Smooth muscle cell (in vitro differentiated cells): Measurements from ENCODE around the gene C19orf38. TPM values are rescaled to one million over a fixed set of nuclear protein-coding genes. Genes with fewer than 3 reads are reported as not detected.

Source experiments
- DNase-seq: peaks from one replicate; lab custom pipeline; 2025; ENCODE audit not compliant: unreplicated experiment; lab: John Stamatoyannopoulos, UW
- H2AFZ ChIP-seq: fragments of 200-600 bp; sonication (generic); 2 replicates; pipeline ENCODE4 v1.6.0; 2016; ENCODE audit warnings: antibody characterized with exemption, low read depth, mild to moderate bottlenecking
- H3F3A ChIP-seq: fragments of 200-600 bp; sonication (generic); 2 replicates; pipeline ENCODE4 v1.6.0; 2017; ENCODE audit warnings: antibody characterized with exemption, low read depth
- H3K27ac ChIP-seq: fragments of 200-600 bp; sonication (generic); 2 replicates; pipeline ENCODE4 v1.5.1; 2016; ENCODE audit warnings: low read depth, mild to moderate bottlenecking
- H3K27me3 ChIP-seq: fragments of 200-600 bp; sonication (generic); 2 replicates; pipeline ENCODE4 v1.6.1; 2016; ENCODE audit warnings: low read depth, mild to moderate bottlenecking
- H3K36me3 ChIP-seq: fragments of 200-600 bp; sonication (generic); 2 replicates; pipeline ENCODE4 v1.5.1; 2016; ENCODE audit warnings: low read depth
- H3K4me1 ChIP-seq: fragments of 200-600 bp; sonication (generic); 2 replicates; pipeline ENCODE4 v1.5.1; 2016; ENCODE audit warnings: low read depth
- H3K4me2 ChIP-seq: fragments of 200-600 bp; sonication (generic); 2 replicates; pipeline ENCODE4 v1.6.0; 2016; ENCODE audit warnings: mild to moderate bottlenecking
- H3K4me3 ChIP-seq: fragments of 200-600 bp; sonication (generic); 2 replicates; pipeline ENCODE4 v1.5.1; 2016; ENCODE audit warnings: mild to moderate bottlenecking
- H3K79me2 ChIP-seq: fragments of 200-600 bp; sonication (generic); 2 replicates; pipeline ENCODE4 v1.6.0; 2016; ENCODE audit warnings: low read depth, mild to moderate bottlenecking
- H3K9ac ChIP-seq: fragments of 200-600 bp; sonication (generic); 2 replicates; pipeline ENCODE4 v1.6.0; 2016; ENCODE audit warnings: low read depth
- H3K9me3 ChIP-seq: fragments of 200-600 bp; sonication (generic); replicated peaks from 2 replicates; pipeline ENCODE4 v1.5.1; 2016; ENCODE audit warnings: low read depth
- H4K20me1 ChIP-seq: fragments of 200-600 bp; sonication (generic); 2 replicates; pipeline ENCODE4 v1.6.0; 2016; ENCODE audit warnings: low read depth
- WGBS: methylation state at CpG from one replicate; pipeline ENCODE4 v1.1.7; 2016; ENCODE audit warnings: low lambda C conversion rate; 5-methylcytosine and 5-hydroxymethylcytosine counted together
- polyA plus RNA-seq: library from polyadenylated mRNA; unstranded; fragments of >200 nt; fragmentation: Nextera tagmentation; extraction: Ambion mirVana; gene quantifications from 2 replicates; pipeline ENCODE4 v1.2.1, GENCODE V29; 2016
- total RNA-seq: library from RNA; depleted of rRNA; stranded (reverse); fragments of >200 nt; gene quantifications from 2 replicates; pipeline ENCODE4 v1.2.3, GENCODE V29; 2014
- TF ChIP-seq, protein P1 (sequence below): fragments of 200-600 bp; sonication (generic); IDR thresholded peaks from 2 replicates; pipeline ENCODE4 v1.5.1; 2017; ENCODE audit warnings: borderline replicate concordance, mild to moderate bottlenecking, antibody characterized with exemption; ENCODE audit not compliant: insufficient read depth, poor library complexity, severe bottlenecking

The C19orf38 gene
- total and polyA plus RNA-seq, 2 experiments from 2014 or later, result 0.13 to 1.5 TPM

DNA sequence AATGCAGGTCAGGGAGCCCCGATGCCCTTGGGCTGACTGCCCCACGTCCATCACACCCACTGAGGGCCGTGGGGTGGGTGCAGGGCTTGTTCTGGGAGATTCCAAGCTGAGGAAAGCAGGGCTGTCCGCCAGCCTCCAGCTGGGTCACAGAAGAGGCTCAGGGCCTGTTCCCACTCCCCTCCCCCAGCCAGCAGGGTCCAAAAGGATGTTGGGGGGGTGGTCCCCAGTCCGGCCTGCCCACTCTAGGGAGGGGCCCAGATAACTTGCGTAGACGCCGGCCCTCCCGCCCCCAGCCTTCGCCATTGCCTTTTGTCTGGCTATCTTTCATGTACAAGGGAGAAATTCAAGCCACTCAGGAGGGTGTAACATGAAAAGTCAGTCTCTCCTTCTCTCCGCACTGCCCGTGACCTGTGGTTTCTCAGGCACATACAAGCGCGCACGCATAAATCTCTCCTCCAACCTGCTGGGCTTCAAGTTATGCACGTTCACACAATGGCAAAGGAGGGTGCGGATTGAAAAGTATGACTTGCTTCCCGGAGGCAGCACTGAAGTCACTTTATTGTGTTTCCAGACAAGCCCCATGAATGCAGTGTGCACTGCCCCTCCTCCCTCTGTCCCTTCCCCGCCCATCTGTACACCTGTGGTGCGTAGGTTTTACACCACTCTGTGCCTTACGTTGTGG lies 43.3 kb downstream of the C19orf38 start:
- H3K4me2 ChIP-seq, result no peak overlapping the region
- H3K9me3 ChIP-seq, result no peaks in the 10 kb centered on the region
- H3K4me1 ChIP-seq, result peaks cover 24% of the 10 kb centered on the region
- H3K4me3 ChIP-seq, result no peak overlapping the region
- WGBS, result 74% methylated on average over 21 of the region's 21 CpGs
- no peaks in the 10 kb centered on the region for H3K27me3 ChIP-seq
- H3K27ac ChIP-seq, result peak overlapping the region; percentile 63
- H3K36me3 ChIP-seq, result no peaks in the 10 kb centered on the region
- H3F3A ChIP-seq, result peaks cover 3% of the 10 kb centered on the region
- H4K20me1 ChIP-seq, result peaks cover 98% of the 10 kb centered on the region
- peaks cover 90% of the 10 kb centered on the region for H3K79me2 ChIP-seq
- H2AFZ ChIP-seq, result no peak overlapping the region
- TF ChIP-seq, protein P1, sequence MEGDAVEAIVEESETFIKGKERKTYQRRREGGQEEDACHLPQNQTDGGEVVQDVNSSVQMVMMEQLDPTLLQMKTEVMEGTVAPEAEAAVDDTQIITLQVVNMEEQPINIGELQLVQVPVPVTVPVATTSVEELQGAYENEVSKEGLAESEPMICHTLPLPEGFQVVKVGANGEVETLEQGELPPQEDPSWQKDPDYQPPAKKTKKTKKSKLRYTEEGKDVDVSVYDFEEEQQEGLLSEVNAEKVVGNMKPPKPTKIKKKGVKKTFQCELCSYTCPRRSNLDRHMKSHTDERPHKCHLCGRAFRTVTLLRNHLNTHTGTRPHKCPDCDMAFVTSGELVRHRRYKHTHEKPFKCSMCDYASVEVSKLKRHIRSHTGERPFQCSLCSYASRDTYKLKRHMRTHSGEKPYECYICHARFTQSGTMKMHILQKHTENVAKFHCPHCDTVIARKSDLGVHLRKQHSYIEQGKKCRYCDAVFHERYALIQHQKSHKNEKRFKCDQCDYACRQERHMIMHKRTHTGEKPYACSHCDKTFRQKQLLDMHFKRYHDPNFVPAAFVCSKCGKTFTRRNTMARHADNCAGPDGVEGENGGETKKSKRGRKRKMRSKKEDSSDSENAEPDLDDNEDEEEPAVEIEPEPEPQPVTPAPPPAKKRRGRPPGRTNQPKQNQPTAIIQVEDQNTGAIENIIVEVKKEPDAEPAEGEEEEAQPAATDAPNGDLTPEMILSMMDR, result no peak
- no peak for DNase-seq
- H3K9ac ChIP-seq, result no peak overlapping the region

DNA sequence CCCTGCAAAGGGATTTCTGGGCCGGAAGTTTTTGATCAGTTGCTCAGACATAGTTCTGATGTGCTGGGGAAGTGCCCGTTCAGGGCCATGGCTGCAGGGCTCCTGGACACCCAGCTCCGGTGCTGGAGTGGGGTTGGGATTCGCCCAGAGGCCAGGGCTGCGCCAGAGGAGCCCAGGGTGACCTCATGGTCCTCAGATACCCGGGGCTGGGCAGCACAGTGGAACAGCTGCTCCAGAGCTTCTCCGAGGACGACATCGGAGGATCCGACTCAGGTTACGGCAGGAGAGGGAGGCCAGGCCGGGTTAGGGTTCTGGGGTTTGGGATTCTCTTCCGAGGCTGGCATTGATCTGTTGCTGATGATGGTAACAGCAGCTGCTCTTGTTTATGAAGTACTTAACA lies 44.0 kb downstream of the C19orf38 start:
- H3K4me3 ChIP-seq, result no peak overlapping the region
- H2AFZ ChIP-seq, result no peak overlapping the region
- TF ChIP-seq, protein P1, result no peak
- H4K20me1 ChIP-seq, result peaks cover 98% of the 10 kb centered on the region
- H3F3A ChIP-seq, result peaks cover under 1% of the 10 kb centered on the region
- no peaks in the 10 kb centered on the region for H3K27me3 ChIP-seq
- H3K27ac ChIP-seq, result no peak overlapping the region
- peaks cover 23% of the 10 kb centered on the region for H3K4me1 ChIP-seq
- H3K36me3 ChIP-seq, result no peaks in the 10 kb centered on the region
- 88% methylated on average over 13 of the region's 13 CpGs for WGBS
- no peaks in the 10 kb centered on the region for H3K9me3 ChIP-seq
- no peak overlapping the region for H3K4me2 ChIP-seq
- DNase-seq, result no peak
- peaks cover 88% of the 10 kb centered on the region for H3K79me2 ChIP-seq
- H3K9ac ChIP-seq, result no peak overlapping the region

DNA sequence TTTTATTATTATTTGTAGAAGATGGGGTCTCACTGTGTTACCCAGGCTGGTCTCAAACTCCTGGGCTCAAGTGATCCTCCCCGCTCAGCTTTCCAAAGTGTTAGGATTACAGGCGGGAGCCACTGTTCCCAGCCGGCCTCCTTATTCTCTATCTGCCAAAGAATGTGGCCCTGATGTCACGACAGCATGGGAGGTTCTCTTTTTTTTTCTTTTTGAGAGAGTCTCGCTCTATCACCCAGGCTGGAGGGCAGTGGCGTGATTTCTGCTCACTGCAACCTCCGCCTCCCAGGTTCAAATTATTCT lies 46.6 kb downstream of the C19orf38 start:
- Histone ChIP-seq H3K4me3 (no peak overlapping the region), H4K20me1 (peaks cover 97% of the 10 kb centered on the region), H3K9me3 (no peaks in the 10 kb centered on the region), H3K79me2 (peaks cover 85% of the 10 kb centered on the region), H3K27me3 (no peaks in the 10 kb centered on the region), H3K9ac (no peak overlapping the region), H2AFZ (no peak overlapping the region), H3K4me1 (peaks cover 6% of the 10 kb centered on the region), H3K27ac (no peak overlapping the region), H3F3A (no peaks in the 10 kb centered on the region), H3K4me2 (no peak overlapping the region), H3K36me3 (no peaks in the 10 kb centered on the region)
- 93% methylated on average over 7 of the region's 7 CpGs for WGBS
- DNase-seq, result no peak
- TF ChIP-seq, protein P1, result no peak

DNA sequence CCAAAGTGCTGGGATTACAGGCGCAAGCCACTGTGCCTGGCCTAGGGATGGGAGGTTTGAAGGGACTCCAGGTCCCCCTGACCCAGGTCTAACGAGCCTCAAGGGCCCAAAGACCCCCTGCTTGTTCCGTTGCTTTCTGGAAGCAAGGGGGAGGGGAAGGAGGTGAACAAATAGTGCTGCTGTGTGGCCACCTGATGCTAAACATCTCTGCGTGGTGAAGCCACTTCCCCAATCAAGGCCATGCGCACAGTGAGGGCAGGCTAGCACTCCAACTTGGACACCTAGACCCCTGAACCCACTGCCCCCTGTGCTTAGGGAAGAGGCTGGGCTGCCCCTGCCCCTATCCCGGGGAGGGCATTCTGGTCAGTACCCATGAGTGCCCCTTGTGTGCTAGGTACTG lies 47.1 kb downstream of the C19orf38 start:
- Histone ChIP-seq H4K20me1 (peaks cover 97% of the 10 kb centered on the region), H2AFZ (no peak overlapping the region), H3K4me2 (no peak overlapping the region), H3K9ac (no peak overlapping the region), H3K36me3 (no peaks in the 10 kb centered on the region), H3K4me1 (peaks cover 6% of the 10 kb centered on the region), H3K27me3 (no peaks in the 10 kb centered on the region), H3K79me2 (peaks cover 85% of the 10 kb centered on the region), H3K4me3 (no peak overlapping the region), H3K27ac (no peak overlapping the region), H3F3A (no peaks in the 10 kb centered on the region), H3K9me3 (no peaks in the 10 kb centered on the region)
- no peak for DNase-seq
- WGBS, result 93% methylated on average over 6 of the region's 6 CpGs
- TF ChIP-seq, protein P1, result no peak
